ENCODE results near the gene SINHCAF. TPM values are rescaled to one million over a fixed set of nuclear protein-coding genes. Genes with fewer than 3 reads are reported as not detected.

Gene SINHCAF
- total RNA-seq, 1 experiment from 2014 or later: 179 TPM

DNA sequence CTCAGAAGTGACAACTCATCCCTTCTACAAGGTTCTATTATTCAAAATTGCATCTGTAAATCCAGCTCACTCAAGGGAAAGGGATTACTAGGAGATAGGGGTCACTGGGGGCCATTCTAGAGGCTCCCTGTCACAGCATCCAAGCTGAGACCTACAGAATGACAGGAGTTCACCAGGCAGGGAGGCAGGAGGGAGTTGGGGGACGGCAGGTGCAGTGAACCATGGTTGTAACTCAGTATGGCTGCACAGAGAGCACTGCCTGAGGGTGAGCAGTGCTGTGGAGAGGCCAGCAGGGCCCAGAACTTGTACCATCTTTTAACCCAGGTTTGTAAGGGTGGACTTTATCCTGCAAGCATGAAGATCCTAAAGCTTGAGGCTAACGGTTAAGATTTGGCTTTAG is 37.9 kb upstream of the SINHCAF start:
- ChIA-PET CTCF (interaction anchor here (2.0 kb wide), 1 partner anchor 113 kb away, joined by 4 read pairs; no protein-coding TSS in a partner anchor), POLR2A (no interaction called here)
- intact Hi-C loops (cut with micrococcal nuclease): no loop called here

DNA sequence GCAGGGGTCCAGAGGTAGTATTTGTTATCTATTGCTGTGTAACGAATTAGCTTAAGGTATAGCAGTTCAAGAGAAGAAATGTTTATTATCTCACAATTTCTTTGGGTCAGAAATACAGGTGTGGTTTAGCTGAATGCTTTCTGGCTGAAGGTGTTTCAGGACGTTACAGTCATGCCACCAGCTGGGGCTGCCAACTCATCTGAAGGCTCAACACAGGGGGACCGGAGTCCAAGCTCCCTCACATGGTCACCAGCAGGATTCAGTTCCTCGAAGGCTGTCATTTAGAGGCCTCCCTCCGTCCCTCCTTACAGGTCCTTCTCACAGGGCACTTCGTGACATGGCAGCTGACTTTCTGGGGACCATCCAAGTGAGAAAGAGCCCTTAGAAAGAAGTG is 37.5 kb upstream of the SINHCAF start:
- Histone ChIP-seq H3K9ac (ENCODE audit: low read length) (no peak overlapping the region), H3K9me3 (ENCODE audit: control insufficient read depth in 1 of 2, insufficient read depth in 1 of 2, low read depth in 1 of 2, low read length in 2 of 2) (no peaks in the 10 kb centered on the region), H3K4me3 (replicated peaks in 1 of 2; ENCODE audit: low read depth in 1 of 2, low read length in 2 of 2) (no peak overlapping the region), H3K27ac (ENCODE audit: low read depth, low read length) (no peak overlapping the region), H3K36me3 (ENCODE audit: control insufficient read depth in 1 of 2, insufficient read depth in 2 of 2, low read length in 2 of 2) (no peaks in the 10 kb centered on the region), H3K27me3 (ENCODE audit: insufficient read depth, low read length) (no peaks in the 10 kb centered on the region), H4K20me1 (ENCODE audit: insufficient read depth) (no peaks in the 10 kb centered on the region), H3K4me1 (ENCODE audit: control insufficient read depth in 1 of 2, insufficient read depth in 2 of 2, low read length in 2 of 2) (peaks cover 0 to 6% of the 10 kb centered on the region in 2 experiments; a peak in 1 of 4 replicates), H2AFZ (ENCODE audit: low read depth, low read length, poor library complexity, severe bottlenecking) (no peak overlapping the region), H3K4me2 (ENCODE audit: low read length) (no peak overlapping the region), H3K9me2 (ENCODE audit: insufficient read depth) (no peaks in the 10 kb centered on the region), H3K79me2 (ENCODE audit: insufficient read depth, low read length) (no peaks in the 10 kb centered on the region)
- POLR2A ChIA-PET: no interaction called here
- RAD21 ChIA-PET (ENCODE audit: low non-redundant PET in 1 of 2, low total read pairs in 2 of 2, uncharacterized antibody in 2 of 2, unreplicated experiment in 2 of 2): no interaction called here
- no TSS peak for BruUV-seq (replicated peaks)
- intact Hi-C loops (cut with micrococcal nuclease): no loop called here
- ATAC-seq: no peak
- DNase-seq (ENCODE audit: low read depth, low spot score): no peak
- CTCF ChIA-PET: interaction anchor here (2.0 kb wide), 1 partner anchor 112 kb away, joined by 4 read pairs; no protein-coding TSS in a partner anchor
- TF ChIP-seq, protein P1, sequence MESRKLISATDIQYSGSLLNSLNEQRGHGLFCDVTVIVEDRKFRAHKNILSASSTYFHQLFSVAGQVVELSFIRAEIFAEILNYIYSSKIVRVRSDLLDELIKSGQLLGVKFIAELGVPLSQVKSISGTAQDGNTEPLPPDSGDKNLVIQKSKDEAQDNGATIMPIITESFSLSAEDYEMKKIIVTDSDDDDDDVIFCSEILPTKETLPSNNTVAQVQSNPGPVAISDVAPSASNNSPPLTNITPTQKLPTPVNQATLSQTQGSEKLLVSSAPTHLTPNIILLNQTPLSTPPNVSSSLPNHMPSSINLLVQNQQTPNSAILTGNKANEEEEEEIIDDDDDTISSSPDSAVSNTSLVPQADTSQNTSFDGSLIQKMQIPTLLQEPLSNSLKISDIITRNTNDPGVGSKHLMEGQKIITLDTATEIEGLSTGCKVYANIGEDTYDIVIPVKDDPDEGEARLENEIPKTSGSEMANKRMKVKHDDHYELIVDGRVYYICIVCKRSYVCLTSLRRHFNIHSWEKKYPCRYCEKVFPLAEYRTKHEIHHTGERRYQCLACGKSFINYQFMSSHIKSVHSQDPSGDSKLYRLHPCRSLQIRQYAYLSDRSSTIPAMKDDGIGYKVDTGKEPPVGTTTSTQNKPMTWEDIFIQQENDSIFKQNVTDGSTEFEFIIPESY (IDR thresholded peaks at IDR 0.05; ENCODE audit: extremely low read depth, insufficient replicate concordance, low read length): no peak
- no peak for TF ChIP-seq CBX3 (IDR thresholded peaks at IDR 0.05; ENCODE audit: low read depth)
- TF ChIP-seq EZH2phosphoT487 (IDR thresholded peaks at IDR 0.05; ENCODE audit: borderline replicate concordance): no peak
- TF ChIP-seq ZFX (IDR thresholded peaks at IDR 0.05): no peak
- TF ChIP-seq FOSL1 (IDR thresholded peaks at IDR 0.05; ENCODE audit: low read depth): no peak
- no peak for TF ChIP-seq CEBPB (IDR thresholded peaks at IDR 0.05; ENCODE audit: low read depth)
- TF ChIP-seq SRF (IDR thresholded peaks at IDR 0.05; ENCODE audit: low read depth): no peak
- TF ChIP-seq POLR2AphosphoS5 (IDR thresholded peaks at IDR 0.05; ENCODE audit: low read depth, low read length): no peak
- no peak for TF ChIP-seq TCF7L2 (IDR thresholded peaks at IDR 0.05; ENCODE audit: borderline replicate concordance, extremely low read depth, insufficient read depth, insufficient read length)
- TF ChIP-seq, protein P2, sequence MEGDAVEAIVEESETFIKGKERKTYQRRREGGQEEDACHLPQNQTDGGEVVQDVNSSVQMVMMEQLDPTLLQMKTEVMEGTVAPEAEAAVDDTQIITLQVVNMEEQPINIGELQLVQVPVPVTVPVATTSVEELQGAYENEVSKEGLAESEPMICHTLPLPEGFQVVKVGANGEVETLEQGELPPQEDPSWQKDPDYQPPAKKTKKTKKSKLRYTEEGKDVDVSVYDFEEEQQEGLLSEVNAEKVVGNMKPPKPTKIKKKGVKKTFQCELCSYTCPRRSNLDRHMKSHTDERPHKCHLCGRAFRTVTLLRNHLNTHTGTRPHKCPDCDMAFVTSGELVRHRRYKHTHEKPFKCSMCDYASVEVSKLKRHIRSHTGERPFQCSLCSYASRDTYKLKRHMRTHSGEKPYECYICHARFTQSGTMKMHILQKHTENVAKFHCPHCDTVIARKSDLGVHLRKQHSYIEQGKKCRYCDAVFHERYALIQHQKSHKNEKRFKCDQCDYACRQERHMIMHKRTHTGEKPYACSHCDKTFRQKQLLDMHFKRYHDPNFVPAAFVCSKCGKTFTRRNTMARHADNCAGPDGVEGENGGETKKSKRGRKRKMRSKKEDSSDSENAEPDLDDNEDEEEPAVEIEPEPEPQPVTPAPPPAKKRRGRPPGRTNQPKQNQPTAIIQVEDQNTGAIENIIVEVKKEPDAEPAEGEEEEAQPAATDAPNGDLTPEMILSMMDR (IDR thresholded peaks at IDR 0.05 in 2 of 3, conservative IDR thresholded peaks at IDR 0.05 in 1 of 3; ENCODE audit: borderline replicate concordance in 1 of 3, insufficient read depth in 1 of 3, low read depth in 2 of 3, low read length in 2 of 3): no peak

More for the DNA sequence above, 37.9 kb upstream of the SINHCAF start:
- Histone ChIP-seq H3K4me3 (replicated peaks in 1 of 2; ENCODE audit: low read depth in 1 of 2, low read length in 2 of 2) (no peak overlapping the region), H3K36me3 (ENCODE audit: control insufficient read depth in 1 of 2, insufficient read depth in 2 of 2, low read length in 2 of 2) (no peaks in the 10 kb centered on the region), H3K4me2 (ENCODE audit: low read length) (no peak overlapping the region), H3K9me2 (ENCODE audit: insufficient read depth) (no peaks in the 10 kb centered on the region), H3K79me2 (ENCODE audit: insufficient read depth, low read length) (no peaks in the 10 kb centered on the region), H3K4me1 (ENCODE audit: control insufficient read depth in 1 of 2, insufficient read depth in 2 of 2, low read length in 2 of 2) (peaks cover 0 to 6% of the 10 kb centered on the region in 2 experiments; a peak in 1 of 4 replicates), H3K27me3 (ENCODE audit: insufficient read depth, low read length) (no peaks in the 10 kb centered on the region), H3K9me3 (ENCODE audit: control insufficient read depth in 1 of 2, insufficient read depth in 1 of 2, low read depth in 1 of 2, low read length in 2 of 2) (no peaks in the 10 kb centered on the region), H4K20me1 (ENCODE audit: insufficient read depth) (no peaks in the 10 kb centered on the region), H3K27ac (ENCODE audit: low read depth, low read length) (no peak overlapping the region), H3K9ac (ENCODE audit: low read length) (no peak overlapping the region), H2AFZ (ENCODE audit: low read depth, low read length, poor library complexity, severe bottlenecking) (no peak overlapping the region)
- DNase-seq (ENCODE audit: low read depth, low spot score): no peak
- no TSS peak for BruUV-seq (replicated peaks)
- RAD21 ChIA-PET (ENCODE audit: low non-redundant PET in 1 of 2, low total read pairs in 2 of 2, uncharacterized antibody in 2 of 2, unreplicated experiment in 2 of 2): no interaction called here
- ATAC-seq: no peak
- no peak for TF ChIP-seq POLR2A (IDR thresholded peaks at IDR 0.05; ENCODE audit: borderline replicate concordance, extremely low read depth, insufficient read depth, insufficient read length)
- TF ChIP-seq POLR2AphosphoS5 (IDR thresholded peaks at IDR 0.05; ENCODE audit: low read depth, low read length): no peak
- no peak for TF ChIP-seq FOSL1 (IDR thresholded peaks at IDR 0.05; ENCODE audit: low read depth)
- TF ChIP-seq, protein P2 (IDR thresholded peaks at IDR 0.05 in 2 of 3, conservative IDR thresholded peaks at IDR 0.05 in 1 of 3; ENCODE audit: borderline replicate concordance in 1 of 3, insufficient read depth in 1 of 3, low read depth in 2 of 3, low read length in 2 of 3): no peak
- no peak for TF ChIP-seq ZFX (IDR thresholded peaks at IDR 0.05)
- no peak for TF ChIP-seq SRF (IDR thresholded peaks at IDR 0.05; ENCODE audit: low read depth)
- no peak for TF ChIP-seq CBX3 (IDR thresholded peaks at IDR 0.05; ENCODE audit: low read depth)

All from HCT116 (cell line).